Stimulated activated CD4-positive, alpha-beta T cell treated with anti-CD3 and anti-CD28 coated beads, Interleukin-2, amount 100 ng/mL, for 48 hours (primary cell): ENCODE results near the gene KCNMB2.

Experiments used
- DNase-seq, 2 donors: peaks; one replicate each; pipeline ENCODE4 v3.0.0-alpha.2; 2020

KCNMB2 gene

DNA sequence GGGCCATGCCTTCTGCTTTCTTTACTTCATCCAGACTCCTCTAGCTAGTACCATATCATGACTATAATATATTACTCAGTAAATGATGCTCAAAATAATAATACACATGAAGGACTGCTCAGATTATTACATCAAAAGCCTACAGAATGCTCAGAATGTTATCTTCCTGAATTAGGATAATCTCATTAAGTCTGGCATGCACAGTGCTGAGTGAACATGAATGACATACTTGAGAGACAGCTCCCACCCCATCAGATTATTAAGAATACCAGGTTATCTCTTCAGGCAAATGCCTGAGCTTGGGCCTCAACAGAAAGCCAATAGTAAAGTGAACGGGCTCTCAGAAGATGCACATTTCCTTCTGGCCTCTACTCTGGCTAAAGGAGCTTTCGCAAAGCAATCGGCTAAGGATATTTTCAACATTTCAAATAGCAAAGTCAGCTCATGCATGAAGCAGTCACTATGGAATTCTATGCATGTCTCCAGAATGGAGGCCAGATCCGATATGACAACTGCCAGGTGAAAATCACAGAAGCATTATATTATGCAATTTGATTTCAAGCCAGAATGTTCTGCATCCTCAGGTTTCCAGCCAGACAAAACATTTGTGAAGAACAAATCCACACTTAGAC lies 122.6 kb downstream of the KCNMB2 start:
- no peak for DNase-seq

DNA sequence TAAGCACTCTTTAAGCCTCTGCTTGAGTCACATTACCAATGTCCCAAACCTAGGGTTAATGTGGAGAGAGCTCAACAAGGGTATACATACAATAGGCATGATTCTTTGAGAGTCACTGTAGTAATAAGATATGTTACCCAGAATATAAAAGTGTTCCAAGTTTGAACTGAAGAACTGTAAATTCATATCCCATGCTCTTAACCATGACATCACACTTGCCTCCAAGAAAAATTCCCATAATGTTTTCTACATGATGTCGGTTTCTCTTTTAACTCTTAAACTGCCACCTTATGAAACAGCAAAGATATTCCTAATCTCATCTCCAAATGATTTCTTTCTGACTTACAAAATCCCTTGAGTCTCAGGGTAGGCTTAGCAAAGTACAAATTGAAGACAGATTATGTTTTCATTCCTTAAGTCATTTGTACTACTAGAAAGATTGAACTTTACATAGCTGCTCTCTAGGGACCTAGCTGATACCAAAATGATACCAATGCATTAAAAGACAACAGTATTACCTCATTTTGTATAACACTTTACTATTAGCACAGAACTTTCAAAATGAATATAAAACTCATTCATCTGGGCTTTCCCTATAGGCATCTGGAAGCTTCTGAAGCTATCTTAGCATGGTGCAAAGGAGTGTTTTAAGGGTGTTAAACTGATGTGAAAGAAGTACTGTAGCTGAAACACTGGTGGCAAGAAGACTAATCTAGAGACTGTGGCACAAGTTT lies 127.1 kb downstream of the KCNMB2 start:
- DNase-seq = no peak

DNA sequence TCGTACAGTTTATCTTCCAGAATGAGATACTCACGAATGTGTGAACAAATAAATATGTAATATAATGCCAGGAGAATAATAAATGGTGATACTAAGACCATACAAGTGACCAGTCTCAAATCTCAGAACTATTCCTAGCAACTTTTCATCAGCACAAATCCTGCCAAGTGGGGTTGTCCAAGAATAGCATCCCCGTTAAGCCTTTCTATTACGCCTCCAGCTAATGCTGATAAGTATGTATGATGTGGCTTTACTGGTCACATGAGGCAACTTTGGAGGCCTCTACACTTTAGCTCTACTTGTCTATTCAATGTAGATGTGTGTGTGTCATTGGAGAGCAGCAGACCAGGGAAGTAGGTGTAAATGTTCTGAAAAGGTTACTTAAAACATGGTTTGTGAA lies 129.5 kb downstream of the KCNMB2 start:
- no peak for DNase-seq

DNA sequence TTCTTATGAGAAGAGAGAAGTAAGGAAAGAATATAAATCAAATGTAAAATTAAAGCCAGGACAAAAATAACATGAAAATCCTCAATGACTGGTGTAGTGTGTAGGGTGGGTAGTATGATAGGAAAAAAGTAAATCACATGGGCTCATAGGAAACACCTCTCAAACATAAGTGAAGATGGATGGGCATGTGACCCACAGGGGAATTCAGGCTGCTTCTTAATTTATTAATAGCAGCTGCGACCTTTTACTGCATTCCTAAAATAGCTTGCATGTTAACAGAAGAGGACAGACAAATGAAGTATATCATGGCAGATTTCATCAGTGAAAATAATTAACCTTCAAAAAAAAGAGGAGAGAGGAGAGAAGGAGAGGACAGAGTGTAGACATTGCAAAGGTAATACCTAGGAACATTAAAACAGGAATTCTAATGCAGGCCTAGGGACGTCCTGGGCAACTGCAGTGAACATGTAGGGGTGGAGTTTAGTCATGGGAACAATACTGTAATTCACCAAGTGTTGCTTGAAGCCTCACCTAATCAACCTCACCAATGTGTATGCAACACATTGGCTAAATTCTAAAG lies 132.9 kb downstream of the KCNMB2 start:
- no peak for DNase-seq

DNA sequence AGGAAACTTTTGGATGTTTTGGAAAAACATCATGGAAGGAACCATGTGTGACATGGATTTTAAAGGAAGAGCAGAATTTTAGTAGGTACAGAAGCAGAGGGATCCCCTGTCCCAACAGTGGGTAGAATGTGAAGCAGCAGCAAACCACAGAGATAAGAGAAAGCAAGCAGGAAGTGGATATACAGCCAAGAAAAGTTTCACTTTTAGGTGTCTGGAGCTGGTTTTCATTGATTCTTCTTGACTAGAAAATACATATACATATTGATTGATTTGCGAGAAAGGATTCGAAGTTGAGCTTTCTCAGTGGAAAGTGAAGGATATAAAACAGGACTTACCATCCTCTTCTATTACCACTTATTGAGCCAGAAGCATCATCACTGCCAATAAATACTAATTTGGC lies 133.5 kb downstream of the KCNMB2 start:
- no peak for DNase-seq

DNA sequence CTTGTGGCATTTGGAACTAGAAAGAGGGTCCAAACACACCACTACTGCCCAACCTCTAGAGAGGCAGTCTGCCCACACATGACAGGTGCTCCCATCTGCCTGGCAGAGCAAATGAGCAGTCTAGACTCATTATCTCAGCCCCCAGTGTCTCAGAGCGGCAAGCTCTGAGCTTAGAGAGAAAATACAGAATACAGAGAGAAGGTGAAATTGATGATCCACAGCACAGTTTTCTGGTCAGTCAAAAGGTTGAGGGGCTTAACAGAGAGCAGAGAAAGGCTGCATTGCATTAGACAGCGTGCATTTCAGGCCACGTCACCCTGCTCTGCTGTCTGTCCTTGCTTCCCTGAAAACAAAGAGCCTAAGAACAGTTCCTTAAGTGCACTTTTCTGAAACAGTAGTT lies 135.1 kb downstream of the KCNMB2 start:
- no peak for DNase-seq

DNA sequence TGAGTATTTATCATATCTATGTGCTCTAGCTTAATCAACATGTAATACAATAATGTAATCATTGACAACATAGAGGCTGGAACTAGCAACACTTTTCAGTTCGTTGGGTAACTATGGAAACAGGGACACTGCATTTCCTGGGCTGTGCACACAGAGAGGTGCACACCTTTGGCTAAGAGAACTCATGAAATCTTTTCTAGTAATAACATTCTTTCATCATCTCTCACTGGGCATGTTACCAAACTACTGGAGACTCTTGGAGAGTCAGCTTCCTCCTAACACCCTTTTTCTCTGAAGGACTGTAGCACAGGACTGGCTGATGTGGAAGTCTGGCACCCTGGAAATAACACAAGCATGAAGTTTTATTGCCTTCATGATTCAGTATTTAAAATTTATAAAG lies 135.6 kb downstream of the KCNMB2 start:
- no peak for DNase-seq

DNA sequence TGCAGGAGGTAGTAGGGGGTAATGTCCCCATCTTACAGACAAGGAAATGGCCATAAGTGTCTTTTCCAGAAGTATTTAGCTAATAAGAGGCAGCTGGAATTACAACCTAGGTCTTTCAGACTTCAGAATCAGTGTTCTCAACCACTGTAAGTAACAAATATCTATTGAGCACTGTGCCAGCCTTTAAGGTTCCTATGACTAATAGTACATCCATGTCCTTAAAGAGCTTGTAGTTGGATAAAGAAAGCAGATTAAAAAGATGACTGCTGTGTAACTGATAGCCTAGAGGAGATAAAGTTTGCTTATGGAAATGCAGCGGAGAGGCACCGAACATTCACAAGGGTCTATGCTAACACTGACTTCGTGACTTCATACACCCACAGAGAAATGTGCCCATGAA lies 136.0 kb downstream of the KCNMB2 start:
- no peak for DNase-seq

DNA sequence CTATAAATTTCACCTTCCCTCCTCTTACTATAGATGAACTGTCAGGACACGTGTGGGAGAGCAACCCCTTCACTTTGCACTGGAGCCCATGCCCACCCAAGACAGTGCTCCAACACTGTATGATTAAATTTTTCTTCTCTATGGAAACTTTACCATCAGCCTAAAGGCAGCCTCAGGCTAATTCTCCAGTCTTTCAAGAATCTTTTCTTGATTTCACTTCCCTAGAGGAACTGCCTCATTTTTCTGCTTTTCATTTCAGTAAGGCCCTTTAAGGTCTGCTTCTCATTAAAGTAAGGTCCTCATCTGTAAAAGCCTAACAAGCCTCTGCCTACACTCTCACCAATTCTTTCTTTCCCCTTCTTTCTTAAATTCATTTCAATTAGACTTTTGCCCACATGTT lies 137.3 kb downstream of the KCNMB2 start:
- no peak for DNase-seq

DNA sequence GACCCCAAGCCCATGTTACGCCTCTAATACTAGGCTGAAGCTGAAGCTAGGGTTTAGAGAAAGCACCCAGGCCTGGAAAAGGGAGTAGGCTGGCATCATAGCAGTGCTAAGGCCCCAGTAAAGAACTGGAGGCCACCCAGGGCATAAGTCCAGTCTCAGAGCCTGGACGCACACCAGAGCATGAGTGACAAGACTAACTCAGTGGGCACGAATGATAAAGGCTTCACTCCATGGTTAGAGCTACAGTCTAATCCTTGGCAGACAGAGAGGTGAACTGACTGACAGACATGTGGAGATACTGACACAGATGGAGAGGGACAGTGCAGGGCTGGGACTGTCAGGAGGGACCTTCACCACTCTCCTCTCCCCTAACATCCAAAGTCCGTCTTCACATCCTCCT lies 139.8 kb downstream of the KCNMB2 start:
- DNase-seq = no peak

DNA sequence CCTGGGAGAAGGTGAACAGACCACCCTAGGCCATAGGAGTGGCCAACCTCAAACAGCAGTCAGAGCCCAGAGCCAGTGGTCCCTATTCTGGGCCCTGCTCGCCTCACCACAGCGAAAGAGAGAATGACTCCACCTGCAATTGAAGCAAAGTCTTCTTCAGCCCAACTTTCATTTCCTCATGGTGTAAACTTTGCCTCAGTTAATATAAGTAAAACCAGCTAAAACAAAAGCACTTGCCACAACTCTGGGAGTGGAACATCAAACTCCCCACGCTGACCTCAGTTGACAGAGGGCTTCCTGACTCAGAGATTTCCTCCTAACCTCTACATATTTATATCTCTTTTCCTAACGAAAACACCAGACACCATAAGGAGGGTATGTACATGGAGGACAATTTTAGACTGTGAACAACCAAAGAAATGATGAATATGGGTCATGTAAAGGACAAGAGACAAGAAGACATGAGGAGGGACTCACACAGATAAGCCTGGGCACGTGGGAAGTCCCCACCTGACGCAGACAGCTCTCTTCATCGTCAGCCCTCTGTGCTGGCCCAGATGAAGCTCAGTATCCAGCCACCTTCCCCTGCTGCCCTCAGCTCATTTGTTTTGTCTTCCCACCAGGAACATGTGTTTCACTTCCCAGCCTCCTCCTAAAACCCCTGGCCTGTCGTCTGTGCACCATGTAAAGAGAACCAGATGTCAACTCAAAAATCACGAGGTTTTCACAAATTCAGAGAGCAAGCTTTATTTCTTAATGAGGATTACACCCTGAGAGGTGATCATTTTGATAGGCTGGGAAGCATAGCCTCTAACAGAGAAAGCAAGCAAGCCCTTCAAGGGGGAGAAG lies 140.9 kb downstream of the KCNMB2 start:
- DNase-seq = no peak

DNA sequence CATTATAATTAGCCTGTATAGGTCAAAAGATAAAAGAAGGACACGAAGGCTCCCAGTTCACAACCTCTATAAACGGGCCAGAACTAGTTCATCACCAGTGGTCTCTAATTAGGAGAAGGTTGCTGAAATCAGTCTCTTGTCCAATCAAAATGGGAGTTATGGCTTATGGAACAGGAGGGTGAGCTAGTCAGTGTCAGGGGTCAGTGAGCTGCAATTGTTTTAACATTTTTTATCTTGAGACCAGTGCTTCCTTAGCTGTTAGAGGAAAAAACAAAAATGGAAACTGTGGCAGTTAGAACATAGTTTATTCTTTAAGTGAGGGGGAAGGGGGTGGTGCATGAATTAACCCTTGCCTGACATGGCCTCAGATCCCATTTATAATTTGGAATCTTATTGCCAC lies 141.7 kb downstream of the KCNMB2 start:
- no peak for DNase-seq

DNA sequence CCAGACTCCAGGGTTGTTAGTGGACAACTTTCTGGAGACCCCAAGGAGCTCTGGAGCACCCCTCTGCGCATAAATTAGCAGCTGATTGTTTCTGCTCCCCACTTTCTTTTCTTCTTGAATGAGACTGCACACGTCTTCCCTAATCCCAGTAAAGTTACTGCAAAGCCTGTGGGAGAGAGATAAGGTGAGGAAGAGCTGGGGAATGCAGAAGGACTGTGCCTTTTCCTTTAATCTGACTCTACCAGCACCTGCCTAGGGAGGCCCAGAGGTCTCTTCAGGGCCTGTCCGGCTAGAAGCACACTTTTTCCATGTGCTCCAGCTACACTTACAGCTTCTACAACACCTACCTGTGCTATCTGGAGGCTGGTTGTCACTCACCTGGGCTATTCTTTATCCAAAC lies 143.8 kb downstream of the KCNMB2 start:
- DNase-seq = no peak

DNA sequence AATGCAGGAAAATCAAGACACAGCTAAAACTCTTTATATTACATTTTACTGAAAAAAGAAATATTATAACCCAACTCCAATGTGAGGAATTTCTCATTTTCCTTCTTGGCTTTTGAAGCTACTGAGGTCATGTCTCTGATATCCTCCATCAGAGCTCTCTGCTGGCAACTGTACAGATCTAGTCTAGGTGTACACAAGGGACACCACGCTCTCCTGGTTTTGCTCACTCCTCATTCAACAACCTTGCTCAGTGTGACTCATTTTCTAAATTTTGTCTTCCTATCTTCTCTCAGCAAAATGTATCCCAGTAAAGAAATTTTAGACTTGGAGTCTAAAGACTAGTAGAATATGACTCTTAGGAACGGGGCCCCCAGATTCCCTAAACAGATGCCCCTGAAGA lies 144.3 kb downstream of the KCNMB2 start:
- DNase-seq = no peak

DNA sequence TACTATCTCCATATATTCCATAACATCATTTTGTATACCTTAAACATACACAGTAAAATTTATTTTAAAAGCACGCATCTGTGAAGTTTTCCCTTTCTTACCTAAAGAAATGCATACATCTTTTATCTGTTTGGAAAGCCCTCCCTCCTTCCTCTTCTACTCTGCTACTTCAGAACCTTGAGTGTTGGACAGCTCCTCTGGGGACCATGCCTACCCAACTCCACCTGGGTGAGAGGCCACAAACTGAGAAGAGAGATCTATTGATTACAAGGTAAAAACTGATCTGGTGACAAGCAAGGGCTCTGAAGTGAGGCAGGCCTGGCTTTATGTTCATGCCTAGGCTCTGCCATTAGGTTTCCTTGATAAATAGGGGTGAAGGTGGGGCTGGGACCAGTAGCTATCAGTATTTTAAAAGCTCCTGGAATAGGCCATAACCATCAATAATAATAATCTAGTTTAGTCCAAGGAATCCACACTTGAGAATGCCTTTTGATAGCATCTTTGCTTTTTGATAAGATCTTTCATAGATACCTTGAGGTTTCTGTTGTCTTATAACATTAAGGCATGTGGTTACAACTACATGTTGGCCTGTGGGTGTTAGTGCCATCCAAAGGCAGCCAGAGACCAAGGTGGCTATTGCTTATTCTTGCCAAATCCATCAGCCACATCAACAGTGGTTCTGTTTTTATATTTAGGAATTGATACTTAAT lies 148.8 kb downstream of the KCNMB2 start:
- DNase-seq = no peak

DNA sequence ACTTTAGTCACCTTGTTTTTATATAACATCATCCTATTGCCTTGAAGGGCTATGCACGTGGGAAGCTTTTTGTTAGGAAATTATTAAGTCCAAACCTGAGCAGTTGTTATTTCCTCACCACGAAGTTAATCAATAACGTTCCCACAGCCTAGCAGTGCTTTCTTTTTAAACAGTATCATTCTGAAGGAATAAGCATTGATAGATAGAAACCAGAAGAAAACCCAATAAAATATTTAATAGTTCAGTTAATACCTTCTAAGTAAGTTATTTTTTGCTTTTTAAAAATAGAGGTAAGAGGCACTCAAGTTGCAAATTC lies 149.3 kb downstream of the KCNMB2 start:
- no peak for DNase-seq

DNA sequence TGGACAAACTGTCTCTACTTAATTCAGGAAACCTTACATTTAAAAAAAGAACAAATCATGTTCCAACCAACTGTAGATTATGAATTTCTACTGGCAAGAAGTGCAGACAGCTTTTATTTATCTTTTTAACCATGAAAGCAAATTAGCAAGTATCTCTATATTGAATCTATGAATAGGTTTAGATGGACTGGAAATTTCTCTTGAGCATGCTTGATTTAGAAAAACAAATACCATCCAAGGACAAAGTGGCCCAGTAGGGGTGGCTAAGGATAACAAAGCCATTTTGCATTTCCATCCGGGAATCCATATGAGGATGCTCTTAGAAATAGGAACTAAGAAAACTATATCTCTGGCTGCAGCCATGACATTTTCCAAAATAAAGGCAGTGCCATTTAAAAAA lies 150.6 kb downstream of the KCNMB2 start:
- DNase-seq = no peak

DNA sequence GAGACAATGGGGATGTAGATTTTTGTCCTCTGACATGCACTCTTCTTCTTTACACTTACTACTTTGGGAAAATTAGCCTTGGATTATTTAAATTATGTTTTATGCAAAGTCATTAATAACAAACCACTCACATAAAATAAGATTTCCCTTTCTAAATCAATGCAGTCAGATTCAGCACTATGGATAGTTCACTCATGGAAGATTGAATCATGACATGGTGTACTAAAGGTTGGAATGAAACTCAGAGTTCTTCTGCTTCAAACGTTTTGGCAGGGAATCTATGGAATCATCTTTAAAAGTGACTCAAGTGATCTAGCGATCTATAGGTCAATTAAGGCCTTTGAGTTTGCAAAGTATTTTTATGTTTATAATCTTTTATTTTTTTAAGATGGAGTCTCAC lies 154.3 kb downstream of the KCNMB2 start:
- DNase-seq = no peak

DNA sequence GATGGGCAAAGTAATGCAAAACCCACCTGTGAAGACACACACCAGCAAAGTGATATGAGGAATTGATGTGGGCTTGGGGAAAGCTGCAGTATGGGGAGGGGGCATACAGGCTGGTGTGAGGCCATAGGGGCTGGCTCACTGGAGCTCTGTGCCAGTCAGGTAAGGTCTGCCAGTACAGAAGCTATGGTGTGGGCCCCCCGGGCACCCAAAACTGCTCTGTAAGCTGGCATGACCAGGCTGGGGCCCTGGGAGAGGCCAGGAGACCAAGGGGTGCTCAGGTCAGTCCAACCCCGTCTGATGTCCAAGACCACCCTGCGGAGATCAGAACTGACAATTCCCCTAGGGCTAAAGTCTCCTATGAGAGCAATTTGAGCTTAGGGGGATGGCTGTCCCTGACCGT lies 163.1 kb downstream of the KCNMB2 start:
- no peak for DNase-seq

DNA sequence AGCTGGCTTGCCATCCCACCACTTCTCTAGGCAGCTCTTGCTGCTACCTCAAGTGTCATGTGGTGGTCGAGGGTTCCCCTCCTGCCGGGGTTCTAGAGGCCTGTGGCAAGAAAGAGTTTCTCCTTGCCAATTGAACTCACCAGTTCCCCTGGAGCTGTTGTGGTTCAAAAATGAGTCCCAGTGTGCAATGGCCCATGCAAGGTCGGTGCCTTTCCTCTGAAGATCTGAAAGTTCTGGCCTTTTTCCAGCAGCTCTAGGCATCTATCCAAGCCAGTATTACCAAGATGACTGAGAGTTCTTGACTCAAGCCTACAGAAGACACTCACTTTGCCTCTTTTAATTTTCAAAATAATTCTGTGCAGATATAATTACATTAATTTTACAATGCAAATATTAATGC lies 163.6 kb downstream of the KCNMB2 start:
- DNase-seq = no peak

DNA sequence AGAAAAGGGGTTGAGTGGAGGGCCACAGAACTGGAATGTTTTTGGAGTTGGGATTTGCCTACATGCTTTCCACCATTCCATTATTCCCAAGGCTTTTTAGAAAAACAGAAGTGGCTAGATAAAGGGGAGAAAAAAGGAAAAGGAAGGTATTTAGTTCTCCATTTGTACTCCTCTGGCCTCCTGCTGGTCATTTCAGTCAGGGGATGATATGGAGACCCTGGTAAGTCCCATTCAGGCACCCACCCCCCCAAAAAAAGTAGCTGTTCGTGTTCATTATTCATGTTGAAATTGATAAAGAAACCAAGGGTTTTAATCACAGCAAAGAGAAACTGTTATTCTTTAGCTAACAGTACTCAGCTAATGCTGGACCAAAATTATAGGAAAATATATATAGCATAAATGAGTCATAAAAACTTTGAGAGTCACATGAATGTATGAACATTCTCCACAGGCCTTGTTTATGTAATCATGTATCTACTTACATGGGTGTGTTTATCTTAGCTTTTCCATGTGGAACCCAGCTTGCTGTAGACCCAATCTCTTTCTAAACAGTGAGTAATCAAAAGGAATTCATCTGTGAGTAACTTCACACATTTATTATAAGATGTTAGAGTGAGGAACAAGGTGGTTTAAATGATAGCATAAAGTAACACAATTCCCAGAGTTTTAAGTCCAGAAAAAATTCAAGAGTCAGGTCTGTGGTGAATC lies 167.2 kb downstream of the KCNMB2 start:
- DNase-seq = no peak

DNA sequence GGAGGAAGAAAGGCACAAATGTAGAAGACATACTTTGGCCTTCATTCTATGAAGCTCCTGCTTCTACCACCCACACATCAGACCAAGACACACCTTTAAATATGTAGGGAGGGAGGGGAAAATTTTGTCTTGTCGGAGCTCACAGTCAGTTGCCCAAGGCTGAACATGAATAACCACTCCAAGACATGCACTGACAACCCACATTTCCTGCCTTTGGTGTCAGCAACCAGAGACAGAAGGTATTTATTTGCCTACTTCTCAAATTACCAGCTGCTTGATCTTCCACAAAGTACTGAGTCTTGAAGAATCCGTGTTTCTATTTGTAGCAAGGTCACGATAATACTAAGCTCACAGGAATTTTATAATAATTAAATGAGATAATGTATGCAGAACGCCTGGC lies 169.7 kb downstream of the KCNMB2 start:
- DNase-seq = no peak

DNA sequence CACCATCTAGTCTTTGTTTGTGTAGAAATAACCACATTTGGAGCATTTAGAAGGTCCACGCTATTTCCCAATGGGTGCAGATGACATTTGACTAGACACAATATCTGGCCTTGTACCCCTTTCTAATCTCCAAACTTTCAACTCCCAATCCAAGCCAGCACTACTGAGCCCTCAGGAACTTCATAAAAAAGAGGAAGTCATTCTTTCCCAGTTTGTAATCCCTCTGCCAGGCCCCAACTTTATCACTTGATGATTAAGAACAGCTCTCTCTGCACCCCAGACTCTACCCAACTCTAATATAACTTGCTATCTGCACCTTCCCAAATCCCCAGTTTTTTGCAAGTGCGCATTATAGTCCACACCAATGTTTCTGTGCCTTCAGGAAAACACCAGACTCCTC lies 170.2 kb downstream of the KCNMB2 start:
- no peak for DNase-seq
